SK-N-SH treated with all-trans-retinoic acid at 6 μM for 48 hours (cell line): ENCODE measurements around the gene NCOA4.

Source experiments
- BACH2 ChIP-seq: fragments of 250-450 bp; sonication (Bioruptor Pico); IDR thresholded peaks from 2 replicates; pipeline ENCODE4 v1.9.0; 2021; ENCODE audit warnings: mild to moderate bottlenecking, borderline replicate concordance
- CREB5 ChIP-seq: fragments of 250-450 bp; sonication (Bioruptor Pico); IDR thresholded peaks from 2 replicates; pipeline ENCODE4 v1.5.1; 2020; ENCODE audit warnings: low read depth, mild to moderate bottlenecking, moderate library complexity
- CSDC2 ChIP-seq: fragments of 250-450 bp; sonication (Bioruptor Pico); IDR thresholded peaks from 2 replicates; pipeline ENCODE4 v1.5.0; 2020; ENCODE audit warnings: mild to moderate bottlenecking, moderate library complexity
- CSRNP3 ChIP-seq: fragments of 250-450 bp; sonication (Bioruptor Pico); IDR thresholded peaks from 2 replicates; pipeline ENCODE4 v1.5.1; 2021; ENCODE audit warnings: mild to moderate bottlenecking, moderate library complexity
- PATZ1 ChIP-seq: fragments of 250-450 bp; sonication (Bioruptor Pico); IDR thresholded peaks from 2 replicates; pipeline ENCODE4 v1.8.0; 2020; ENCODE audit warnings: mild to moderate bottlenecking, moderate library complexity, borderline replicate concordance
- POU6F1 ChIP-seq: fragments of 250-450 bp; sonication (Bioruptor Pico); IDR thresholded peaks from 2 replicates; pipeline ENCODE4 v1.8.0; 2021; ENCODE audit warnings: low read depth, mild to moderate bottlenecking, moderate library complexity, borderline replicate concordance
- RARB ChIP-seq: fragments of 250-450 bp; sonication (Bioruptor Pico); IDR thresholded peaks from 2 replicates; pipeline ENCODE4 v1.8.0; 2021; ENCODE audit warnings: mild to moderate bottlenecking, moderate library complexity
- TCF4 ChIP-seq: fragments of 250-450 bp; sonication (Bioruptor Pico); IDR thresholded peaks from 2 replicates; pipeline ENCODE4 v1.8.0; 2021; ENCODE audit warnings: mild to moderate bottlenecking, moderate library complexity, borderline replicate concordance
- ZFP30 ChIP-seq: fragments of 450-650 bp; formaldehyde crosslinking; IDR thresholded peaks from 2 replicates; pipeline ENCODE4 v1.5.0; 2022; ENCODE audit warnings: mild to moderate bottlenecking, moderate library complexity
- ZNF565 ChIP-seq: fragments of 450-650 bp; formaldehyde crosslinking; conservative IDR thresholded peaks from 2 replicates; pipeline ENCODE4 v1.5.0; 2020; ENCODE audit warnings: low read depth, mild to moderate bottlenecking, moderate library complexity

- no peak for TF ChIP-seq TCF4
- TF ChIP-seq CSRNP3: no peak
- TF ChIP-seq PATZ1 (CRISPR knock-in tag): no peak
- no peak for TF ChIP-seq ZNF565 (CRISPR knock-in tag)
- no peak for TF ChIP-seq POU6F1 (CRISPR knock-in tag)
- no peak for TF ChIP-seq CREB5 (CRISPR knock-in tag)
- TF ChIP-seq BACH2 (CRISPR knock-in tag): no peak
- no peak for TF ChIP-seq CSDC2
- no peak for TF ChIP-seq ZFP30 (CRISPR knock-in tag)
- TF ChIP-seq RARB (CRISPR knock-in tag): no peak
Observed at GRCh38 chr10:46020344-46020657, 10.1 kb downstream of the NCOA4 start.
